GM12878 (cell line): ENCODE measurements around the gene CREB5. TPM values are rescaled to one million over a fixed set of nuclear protein-coding genes. Genes with fewer than 3 reads are reported as not detected.

Experiments used
- ATAC-seq: fragments of 200-7000 bp; cut with Tn5 transposase; 3 replicates; pipeline ENCODE4 v1.9.1; 2020; ENCODE audit warnings: mild to moderate bottlenecking, moderate library complexity
- BruUV-seq: library from RNA; stranded (reverse); fragments of 400-500 nt; replicated peaks from 2 replicates; lab custom pipeline; 2021; lab: Mats Ljungman, UMichigan
- CTCF ChIA-PET: fragments of 300-600 bp; sonication (Branson Sonifier 250); formaldehyde crosslinking; extraction: SDS; loops from one replicate; lab custom pipeline; 2021; ENCODE audit warnings: inconsistent platforms; lab: Yijun Ruan, JAX
- POLR2A ChIA-PET: fragments of 350-600 bp; formaldehyde crosslinking; extraction: SDS; loops from one replicate; lab custom pipeline; 2021; ENCODE audit warnings: inconsistent platforms; lab: Charles Lee
- RAD21 ChIA-PET: fragments of 300-600 bp; sonication (Branson Sonifier 250); formaldehyde crosslinking; loops from one replicate; lab custom pipeline; 2023; ENCODE audit warnings: antibody characterized with exemption; ENCODE audit not compliant: unreplicated experiment; lab: Charles Lee
- SMC1A ChIA-PET: fragments of 300-600 bp; sonication (Branson Sonifier 250); formaldehyde crosslinking; loops from one replicate; lab custom pipeline; 2023; ENCODE audit not compliant: unreplicated experiment, uncharacterized antibody; lab: Charles Lee
- DNase-seq: peaks from one replicate; pipeline ENCODE4 v3.0.0-alpha.2; 2011; ENCODE audit warnings: low read depth, low spot score
- FAIRE-seq: peaks from 3 replicates; lab custom pipeline; 2011; peaks lifted over from hg19 to GRCh38; lab: Jason Lieb, UNC
- H2AFZ ChIP-seq: 2 replicates; pipeline ENCODE4 v1.6.0; 2011; ENCODE audit warnings: low read depth, low read length, control low read depth; ENCODE audit not compliant: control insufficient read depth
- H3K27ac ChIP-seq: 2 replicates; pipeline ENCODE4 v1.5.1; 2011; ENCODE audit warnings: control low read depth; ENCODE audit not compliant: control insufficient read depth, insufficient read depth
- H3K27me3 ChIP-seq, 2 experiments: replicated peaks in 1 of 2; 2 replicates each; pipeline versions ENCODE4 v1.6.0 to v1.6.1; 2011; ENCODE audit warnings: low read length in 1 of 2; ENCODE audit not compliant: control insufficient read depth in 2 of 2, insufficient read depth in 2 of 2
- H3K36me3 ChIP-seq, 2 experiments: 2 replicates each; pipeline ENCODE4 v1.5.1; 2011; ENCODE audit warnings: low read length in 1 of 2; ENCODE audit not compliant: control insufficient read depth in 2 of 2, insufficient read depth in 2 of 2
- H3K4me1 ChIP-seq: 2 replicates; pipeline ENCODE4 v1.6.1; 2011; ENCODE audit warnings: mild to moderate bottlenecking, low read length, moderate library complexity, mixed read lengths; ENCODE audit not compliant: control insufficient read depth, insufficient read depth
- H3K4me2 ChIP-seq: 2 replicates; pipeline ENCODE4 v1.6.0; 2011; ENCODE audit warnings: control low read depth; ENCODE audit not compliant: control insufficient read depth, insufficient read depth
- H3K4me3 ChIP-seq: fragments of 200-600 bp; sonication (generic); 2 replicates; pipeline ENCODE4 v1.5.1; 2016
- H3K79me2 ChIP-seq: 2 replicates; pipeline ENCODE4 v1.6.0; 2011; ENCODE audit warnings: low read length; ENCODE audit not compliant: control insufficient read depth, insufficient read depth
- H3K9ac ChIP-seq: 2 replicates; pipeline ENCODE4 v1.8.0; 2011; ENCODE audit warnings: low read length, control low read depth, mixed read lengths; ENCODE audit not compliant: control insufficient read depth, insufficient read depth
- H3K9me3 ChIP-seq: replicated peaks from 3 replicates; pipeline ENCODE4 v1.5.1; 2011; ENCODE audit warnings: mild to moderate bottlenecking, low read length; ENCODE audit not compliant: control insufficient read depth, insufficient read depth
- H4K20me1 ChIP-seq: 2 replicates; pipeline ENCODE4 v1.6.0; 2011; ENCODE audit not compliant: control insufficient read depth, insufficient read depth
- BMI1 ChIP-seq: fragments of 450-650 bp; IDR thresholded peaks from 2 replicates; pipeline ENCODE4 v1.6.1; 2016; ENCODE audit warnings: mild to moderate bottlenecking, moderate library complexity, borderline replicate concordance
- CREB1 ChIP-seq: IDR thresholded peaks from 2 replicates; pipeline ENCODE4 v1.6.1; 2012; ENCODE audit warnings: low read depth, mild to moderate bottlenecking, inconsistent platforms
- FOXK2 ChIP-seq: fragments of 450-650 bp; IDR thresholded peaks from 2 replicates; pipeline ENCODE4 v1.6.1; 2017; ENCODE audit warnings: mild to moderate bottlenecking, moderate library complexity
- HDAC2 ChIP-seq: fragments of 200-600 bp; sonication (generic); IDR thresholded peaks from 2 replicates; pipeline ENCODE4 v1.6.1; 2017
- HSF1 ChIP-seq: fragments of 150-350 bp; IDR thresholded peaks from 2 replicates; pipeline ENCODE4 v1.6.1; 2014; ENCODE audit warnings: mild to moderate bottlenecking, low read depth, low read length
- LARP7 ChIP-seq: fragments of 450-650 bp; IDR thresholded peaks from 2 replicates; pipeline ENCODE4 v1.6.1; 2017; ENCODE audit warnings: mild to moderate bottlenecking
- MAX ChIP-seq: IDR thresholded peaks from 2 replicates; pipeline ENCODE4 v1.6.1; 2012; ENCODE audit warnings: low read depth, low read length, improper control_type of control experiment
- MYB ChIP-seq: fragments of 150-350 bp; IDR thresholded peaks from 2 replicates; pipeline ENCODE4 v1.6.1; 2014; ENCODE audit warnings: mild to moderate bottlenecking, low read depth, low read length, borderline replicate concordance
- NR2F1 ChIP-seq: fragments of 450-650 bp; conservative IDR thresholded peaks from 2 replicates; pipeline ENCODE4 v1.6.1; 2017; ENCODE audit warnings: mild to moderate bottlenecking
- PRDM15 ChIP-seq: fragments of 450-650 bp; formaldehyde crosslinking; IDR thresholded peaks from 2 replicates; pipeline ENCODE4 v1.4.0; 2020; ENCODE audit warnings: mild to moderate bottlenecking, moderate library complexity
- USF2 ChIP-seq: IDR thresholded peaks from 2 replicates; pipeline ENCODE4 v1.6.1; 2011; ENCODE audit warnings: low read depth, low read length, improper control_type of control experiment, borderline replicate concordance
- WRNIP1 ChIP-seq: IDR thresholded peaks from 2 replicates; pipeline ENCODE4 v1.6.1; 2011; ENCODE audit warnings: low read depth, low read length, improper control_type of control experiment, borderline replicate concordance
- ZNF687 ChIP-seq: fragments of 450-650 bp; IDR thresholded peaks from 2 replicates; pipeline ENCODE4 v1.6.1; 2017; ENCODE audit warnings: mild to moderate bottlenecking, moderate library complexity
- ZSCAN29 ChIP-seq: fragments of 450-650 bp; IDR thresholded peaks from 2 replicates; pipeline ENCODE4 v1.6.1; 2017; ENCODE audit warnings: mild to moderate bottlenecking, moderate library complexity
- WGBS: methylation state at CpG from one replicate; pipeline ENCODE4 v1.1.6; 2016; ENCODE audit warnings: low lambda C conversion rate; ENCODE audit not compliant: insufficient replicate concordance, insufficient coverage; ENCODE audit errors: missing lambda C conversion rate; 5-methylcytosine and 5-hydroxymethylcytosine counted together
- in situ Hi-C: fragments of 300-500 bp; cut with MboI; formaldehyde crosslinking; loops from 9 replicates; pipeline ENCODE4 v1.14.3; 2018; ENCODE audit warnings: mixed read lengths
- intact Hi-C: fragments of 100-400 bp; cut with micrococcal nuclease; formaldehyde crosslinking; loops from one replicate; pipeline ENCODE4 v1.14.2; 2022; ENCODE audit not compliant: unreplicated experiment
- polyA plus RNA-seq, 11 experiments: library from polyadenylated mRNA; depleted of rRNA in 4 of 11; unstranded in 6 of 11; stranded (reverse) in 5 of 11; fragments of >200 nt; fragmentation: Nextera tagmentation in 4 of 11; fragmentation: Illumina TruSeq in 1 of 11; extraction: Ambion mirVana in 4 of 11; extraction: Trizol in 1 of 11; gene quantifications; 1 replicate in 1 of 11; 2 replicates in 10 of 11; pipeline versions ENCODE4 v1.2.1 to v1.2.3, GENCODE V29; 2011 to 2016; ENCODE audit warnings: inconsistent platforms in 2 of 11, missing spikeins in 2 of 11, low read depth in 1 of 11
- total RNA-seq, 4 experiments: library from RNA; depleted of rRNA in 3 of 4; stranded (reverse); fragments of >200 nt in 3 of 4; fragmentation: Illumina TruSeq in 1 of 4; extraction: Trizol in 1 of 4; gene quantifications; 2 replicates each; pipeline versions ENCODE4 v1.2.1 to v1.2.3, GENCODE V29; 2013 to 2021

The CREB5 gene
- total and polyA plus RNA-seq, 10 of the 15 experiments (the other 5 are each of a cell fraction or from before 2014, with no cell fraction given): 12.9 to 74.1 (median 53.0) TPM

GRCh38 chr7:28595076-28595475, 182.8 kb downstream of the CREB5 start:
- no peak overlapping the region for H3K4me2 ChIP-seq
- intact Hi-C loops: no loop called here
- no peaks in the 10 kb centered on the region for H3K4me1 ChIP-seq
- POLR2A ChIA-PET: interaction anchor here (1.4 to 2.5 kb wide), 3 partner anchors 11 to 21 kb away, joined by 3 to 12 read pairs (median 5); no protein-coding TSS in a partner anchor
- H2AFZ ChIP-seq: no peak overlapping the region
- no peak overlapping the region for H3K9ac ChIP-seq
- H3K79me2 ChIP-seq: no peaks in the 10 kb centered on the region
- RAD21 ChIA-PET: interaction anchor here (1.3 to 1.5 kb wide), 3 partner anchors 18 to 117 kb away, joined by 3 to 7 read pairs (median 5); no protein-coding TSS in a partner anchor
- no peaks in the 10 kb centered on the region for H3K27me3 ChIP-seq
- H3K36me3 ChIP-seq: peaks cover 0 to 2% of the 10 kb centered on the region in 2 experiments; a peak in 2 of 4 replicates
- no TSS peak for BruUV-seq
- H3K9me3 ChIP-seq: no peaks in the 10 kb centered on the region
- ATAC-seq (no peak), FAIRE-seq (no peak), DNase-seq (no peak)
- SMC1A ChIA-PET: interaction anchor here (1.2 to 8.7 kb wide), 7 partner anchors 9 to 114 kb away, joined by 4 to 103 read pairs (median 7); no protein-coding TSS in a partner anchor
- no peak overlapping the region for H3K27ac ChIP-seq
- no peak overlapping the region for H3K4me3 ChIP-seq
- in situ Hi-C loops: no loop called here
- CTCF ChIA-PET: interaction anchor here (0.6 to 2.1 kb wide), 5 partner anchors 10 to 207 kb away, joined by 3 to 8 read pairs (median 5); no protein-coding TSS in a partner anchor
- H4K20me1 ChIP-seq: no peaks in the 10 kb centered on the region; the same call in 1 of the 2 replicates
- 58% methylated on average over 4 of the region's 4 CpGs for WGBS
- TF ChIP-seq MYB (no peak), WRNIP1 (no peak), CREB1 (no peak), ZNF687 (no peak), FOXK2 (no peak), HDAC2 (no peak), MAX (no peak), USF2 (no peak), NR2F1 (no peak), PRDM15 (CRISPR knock-in tag) (no peak), HSF1 (no peak), LARP7 (no peak), ZSCAN29 (no peak), BMI1 (no peak)
